ENCODE results near the gene PFN2.
A peak's percentile ranks its signal among the peaks of the same experiment; 100 is the strongest.
"Not testable (repeated sequence)": the region's sequence is repeated elsewhere in the genome, so short reads cannot be mapped to it uniquely, and the experiment has no call there.

Gene PFN2

DNA sequence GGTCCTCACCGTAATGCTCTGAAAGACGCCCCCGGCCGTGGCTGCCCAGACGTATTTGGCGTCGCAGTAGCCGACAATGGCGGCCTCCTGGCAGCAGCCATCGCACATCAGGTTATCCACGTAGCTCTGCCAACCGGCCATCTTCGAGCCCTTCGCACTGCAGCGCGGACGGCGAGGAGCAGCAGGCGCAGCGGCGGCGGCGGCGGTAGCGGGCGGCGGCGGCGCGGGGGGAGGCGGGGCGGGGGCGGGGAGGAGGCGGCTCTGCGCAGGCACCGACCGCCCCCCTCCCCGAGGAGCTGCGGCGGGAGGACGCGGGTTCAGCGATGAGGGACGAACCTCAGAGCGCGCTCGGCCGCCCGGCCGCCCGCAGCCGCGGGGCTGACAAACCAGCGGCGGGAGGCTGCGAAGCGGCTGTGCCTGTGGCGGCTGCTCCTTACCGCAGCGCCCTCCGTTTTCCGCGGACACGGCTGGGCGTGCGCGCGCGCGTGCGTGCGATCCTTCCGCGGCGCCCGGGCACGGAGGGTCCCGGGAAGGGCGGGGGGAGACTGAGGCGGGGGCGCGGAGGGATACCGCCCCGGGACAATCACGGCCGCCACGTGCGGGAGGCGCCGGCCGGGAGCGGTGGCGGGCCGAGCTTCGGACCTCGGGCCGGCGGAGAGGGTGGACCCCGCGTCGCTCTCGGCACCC is at the start of gene PFN2:
TSS of gene PFN2 (minus strand) at position 180 of the 687 bp plus-strand sequence. CDS start at position 141, 39 bp downstream.
- peak in 57 of 58 donors; percentile 17 to 91 (median 70) for DNase-seq

DNA sequence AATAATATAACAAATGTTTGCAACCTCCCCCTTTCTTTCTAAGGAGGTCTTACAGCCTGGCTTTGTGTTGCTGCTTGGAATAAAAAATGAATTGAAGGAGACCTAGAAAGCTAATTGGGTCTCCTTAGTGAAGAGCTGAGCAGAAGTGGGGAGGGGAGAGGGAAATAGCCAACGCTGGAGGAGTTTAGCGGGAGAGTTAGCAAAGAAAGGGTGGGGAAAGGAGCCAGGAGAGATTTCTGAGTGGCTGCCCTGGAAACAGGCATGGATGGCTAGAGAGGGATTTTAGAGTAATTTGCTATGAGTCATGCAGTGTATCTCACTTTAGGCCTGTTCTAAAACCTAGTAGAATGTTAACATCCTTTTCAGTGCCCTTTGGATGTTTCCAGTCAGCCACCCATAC is 45.2 kb upstream of the PFN2 start:
- DNase-seq = peak in 28 of 58 donors; percentile 1 to 64 (median 20)

DNA sequence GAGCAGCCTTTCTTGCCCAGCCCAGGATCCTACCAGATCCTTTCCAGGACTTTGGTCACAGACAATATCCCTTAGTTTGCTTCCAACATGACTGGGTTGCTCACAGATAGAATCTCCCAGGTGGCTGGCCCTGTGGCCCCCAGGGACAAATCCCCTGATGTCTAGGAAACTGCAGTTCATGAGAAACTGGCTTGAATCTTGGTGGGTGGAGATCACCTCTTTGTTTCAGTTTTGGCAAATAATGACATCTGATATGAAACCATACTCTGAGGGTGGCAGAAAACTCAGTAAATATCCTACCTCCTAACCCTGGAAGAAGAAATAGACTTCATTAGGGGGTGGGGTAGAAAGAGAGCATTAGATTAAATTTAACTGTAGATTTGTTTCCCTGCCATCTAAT is 44.1 kb upstream of the PFN2 start:
- DNase-seq = no peak

DNA sequence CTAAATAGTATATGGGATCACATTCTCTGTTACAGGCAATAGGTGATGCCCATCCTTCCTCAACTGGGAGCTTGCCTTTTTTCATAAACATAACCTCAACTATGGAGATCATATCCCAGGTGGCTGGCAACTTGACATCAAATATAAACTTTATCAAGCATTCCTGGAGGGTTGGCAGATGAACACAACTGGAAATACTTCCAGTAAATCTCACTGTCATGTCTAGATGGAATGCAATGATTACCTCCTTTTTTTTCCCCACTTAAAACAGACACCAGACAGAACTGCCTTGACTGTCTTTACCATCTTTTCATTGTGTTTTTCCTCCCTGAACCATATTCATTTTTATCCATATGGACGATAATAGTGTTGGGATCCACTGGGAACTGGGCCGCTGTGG is 43.1 kb upstream of the PFN2 start:
- DNase-seq = no peak

DNA sequence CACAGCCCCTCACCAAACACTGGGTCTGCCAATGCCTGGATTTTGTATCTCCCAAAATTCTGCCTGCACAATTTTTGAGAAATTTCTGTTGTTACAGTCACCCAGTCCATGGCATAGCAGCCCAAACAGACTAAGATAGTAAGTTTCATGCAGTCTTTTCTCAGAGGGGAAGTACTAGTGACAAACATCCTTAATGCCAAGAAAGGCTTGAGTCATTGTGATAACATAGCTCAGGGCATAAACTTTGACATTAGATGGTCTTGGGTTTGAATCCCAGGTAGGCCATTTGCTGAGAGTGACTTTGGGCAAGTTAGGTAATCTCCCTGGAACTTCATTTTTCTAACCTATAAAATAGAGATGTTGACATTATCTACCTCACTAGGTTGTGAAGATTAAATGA is 36.1 kb upstream of the PFN2 start:
- no peak for DNase-seq

DNA sequence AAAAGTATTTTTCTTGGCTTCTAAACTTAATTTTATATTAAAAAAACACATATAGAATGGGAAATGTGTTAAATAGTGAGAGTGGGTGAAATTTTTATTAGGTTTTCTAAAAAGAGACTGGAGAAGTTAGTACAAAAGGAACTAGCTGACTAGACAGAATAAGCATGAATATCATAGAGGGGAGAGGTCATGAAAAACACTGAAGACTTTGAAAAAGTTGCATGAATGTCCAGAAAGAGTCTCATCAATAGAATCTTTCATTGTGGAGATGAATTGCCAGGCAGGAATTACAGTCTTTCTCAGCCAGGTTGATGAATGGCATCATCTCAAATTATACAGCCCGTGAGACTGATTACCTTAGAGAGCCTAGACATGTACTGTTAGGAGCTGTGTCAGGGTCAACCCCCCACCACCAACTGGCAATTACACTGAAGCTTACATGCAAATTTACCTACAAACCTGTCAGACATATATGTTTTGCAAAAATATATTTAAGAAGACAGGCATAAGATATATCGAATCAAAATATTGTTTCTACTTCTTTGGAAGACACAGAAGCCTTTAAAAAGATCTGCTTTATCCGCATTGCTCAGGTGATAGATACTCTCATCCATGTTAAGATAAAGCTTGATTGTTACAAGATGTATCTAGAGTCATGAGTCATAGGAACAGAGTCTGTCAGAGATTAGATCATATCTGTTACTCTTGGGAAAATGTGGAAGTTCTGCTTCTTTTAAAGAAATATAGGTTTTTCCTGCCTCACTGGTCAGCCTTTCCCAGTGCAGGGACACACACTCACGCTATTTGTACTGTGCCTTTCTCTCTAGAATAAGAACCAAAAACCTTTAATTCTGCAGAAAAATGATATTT is 34.8 kb upstream of the PFN2 start:
- DNase-seq = no peak

DNA sequence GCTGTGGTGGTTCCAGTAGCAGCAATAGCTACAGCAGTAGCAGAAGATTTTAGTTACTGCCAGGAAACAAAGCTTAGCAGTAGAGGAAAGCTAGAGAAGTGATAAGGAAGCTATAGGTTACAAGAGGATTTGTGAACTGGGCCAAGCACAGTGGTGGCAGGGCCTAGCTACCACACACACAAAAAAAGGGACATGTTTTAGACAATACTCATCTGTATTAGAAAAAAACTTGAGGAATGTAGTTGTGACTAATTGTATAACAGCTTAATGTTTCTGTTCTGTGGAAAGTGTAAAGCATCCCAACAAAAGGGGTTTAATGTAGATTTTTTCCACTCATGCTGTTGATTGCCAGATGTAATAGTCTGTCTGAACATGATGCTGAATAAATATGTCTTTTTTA is 29.9 kb upstream of the PFN2 start:
- DNase-seq = no peak

- no peak for DNase-seq
Measured at GRCh38 chr3:149999421-149999820, 28.7 kb upstream of the PFN2 start.

- DNase-seq = no peak
Measured at GRCh38 chr3:149998946-149999345, 28.3 kb upstream of the PFN2 start.

DNA sequence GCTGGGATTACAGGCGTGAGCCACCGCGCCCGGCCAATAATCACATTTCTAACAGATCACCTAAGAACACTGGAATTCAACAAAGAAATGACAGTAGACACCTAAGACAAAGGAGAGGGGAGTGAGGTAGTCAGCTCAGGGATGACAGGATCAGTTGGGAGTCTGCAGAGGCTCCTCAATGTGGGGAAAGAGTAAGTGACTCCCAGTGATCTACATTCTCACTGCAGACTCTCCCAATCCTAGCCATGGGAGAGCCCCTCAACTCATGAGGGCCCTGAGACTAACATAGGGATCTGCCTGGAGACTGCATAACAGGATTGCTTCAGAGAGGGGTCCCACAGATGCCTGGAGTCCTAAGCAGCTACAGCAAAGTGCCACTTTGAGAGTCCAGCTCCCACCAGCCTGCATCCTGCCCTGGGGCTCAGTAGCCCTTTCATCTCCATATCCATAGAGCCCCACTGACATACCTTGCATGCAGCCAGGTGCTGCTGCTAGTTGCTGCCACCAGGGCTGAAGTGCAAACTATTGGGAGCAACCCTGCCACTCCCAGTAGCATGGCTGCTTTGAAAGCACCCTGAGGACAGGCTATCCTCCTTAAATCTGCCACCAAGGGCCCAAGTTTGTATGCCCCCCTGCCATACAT is 21.8 kb upstream of the PFN2 start:
- DNase-seq = no peak

DNA sequence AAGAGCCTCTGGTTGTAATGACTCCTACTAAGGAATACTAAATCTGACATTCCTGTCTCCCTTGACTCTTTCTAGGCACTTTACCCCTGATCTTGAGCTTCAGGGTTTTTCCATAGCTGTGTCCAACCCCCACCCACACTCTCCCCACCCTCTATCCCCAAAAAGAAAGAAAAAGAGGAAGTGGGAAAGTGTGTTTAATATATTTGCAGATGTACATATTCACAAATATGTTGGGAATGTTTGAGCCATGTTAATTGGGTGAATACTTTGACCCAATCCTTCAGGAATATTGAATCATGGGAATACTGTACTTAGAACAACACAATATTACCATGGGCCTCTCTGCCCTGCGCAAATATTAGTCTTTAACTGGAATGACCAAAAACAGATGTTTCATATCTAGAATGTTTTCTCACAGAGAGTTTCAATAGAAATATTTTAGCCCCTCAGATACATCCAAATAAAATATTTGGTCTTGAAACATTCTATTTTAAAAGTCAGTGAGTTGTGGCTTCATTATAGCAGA is 19.8 kb upstream of the PFN2 start:
- no peak for DNase-seq

DNA sequence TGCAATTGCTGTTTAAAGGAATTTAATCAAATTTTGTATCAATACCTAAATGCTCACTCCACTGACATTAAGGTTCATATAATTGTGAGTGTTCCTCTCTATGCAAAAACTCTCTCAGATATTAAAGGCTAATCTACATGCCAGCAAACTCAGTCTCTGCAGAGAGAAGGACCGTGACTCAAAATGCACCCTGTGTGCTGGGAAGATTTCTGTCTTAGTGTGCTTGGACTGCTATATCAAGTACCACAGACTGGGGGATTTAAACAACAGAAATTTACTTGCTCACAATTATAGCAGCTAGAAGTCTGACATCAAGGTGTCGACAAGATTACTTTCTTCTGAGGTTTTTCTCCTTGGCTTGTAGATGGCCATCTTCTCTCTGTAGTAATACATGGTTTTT is 18.6 kb upstream of the PFN2 start:
- no peak for DNase-seq

DNA sequence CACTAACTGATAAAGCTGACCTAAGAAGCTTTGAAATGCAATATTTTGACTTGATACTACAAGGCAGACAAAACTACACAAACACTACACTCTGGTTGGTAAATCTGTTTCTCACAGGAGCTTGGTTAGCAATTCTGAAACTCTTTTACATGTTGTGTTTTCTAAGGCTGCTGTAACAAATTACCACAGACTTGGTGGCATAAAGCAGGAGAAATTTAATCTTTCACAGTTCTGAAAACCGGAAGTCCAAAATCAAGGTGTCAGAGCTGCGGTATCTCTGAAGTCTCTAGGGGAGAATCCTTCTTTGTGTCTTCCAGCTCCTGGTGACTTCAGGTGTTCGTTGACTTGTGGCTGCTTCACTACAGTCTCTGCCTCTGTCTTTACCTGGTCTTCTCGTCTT is 12.9 kb upstream of the PFN2 start:
- DNase-seq = no peak

- not testable (repeated sequence) for DNase-seq
Measured at GRCh38 chr3:149983053-149983452, 12.4 kb upstream of the PFN2 start.

DNA sequence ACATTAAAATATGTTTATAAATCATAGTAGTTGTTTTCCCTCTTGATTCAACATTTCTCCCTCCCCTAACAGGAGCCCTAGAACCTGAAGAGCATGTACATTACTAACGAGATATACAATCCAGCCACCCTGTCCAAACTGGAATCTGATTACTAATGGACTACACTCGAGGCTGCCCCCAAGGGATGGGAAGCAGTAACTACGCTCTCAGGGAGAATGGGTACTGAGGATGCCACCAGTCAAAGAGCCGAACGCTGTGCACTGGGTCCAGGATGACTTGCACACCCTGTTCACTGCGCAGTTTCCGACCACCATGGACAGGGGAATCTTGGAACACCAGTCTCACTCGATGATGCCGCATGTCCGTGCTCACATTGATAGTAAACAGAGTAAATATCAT is 11.3 kb upstream of the PFN2 start:
- DNase-seq = not testable (repeated sequence)

- no peak for DNase-seq
Measured at GRCh38 chr3:149977386-149977785, 6.7 kb upstream of the PFN2 start.

GRCh38 chr3:149975919-149976318 is 5.2 kb upstream of the PFN2 start:
- DNase-seq = no peak

- DNase-seq = peak in 50 of 58 donors; percentile 11 to 83 (median 63)
Measured at GRCh38 chr3:149971403-149972075, 844 bp upstream of the PFN2 start.

DNA sequence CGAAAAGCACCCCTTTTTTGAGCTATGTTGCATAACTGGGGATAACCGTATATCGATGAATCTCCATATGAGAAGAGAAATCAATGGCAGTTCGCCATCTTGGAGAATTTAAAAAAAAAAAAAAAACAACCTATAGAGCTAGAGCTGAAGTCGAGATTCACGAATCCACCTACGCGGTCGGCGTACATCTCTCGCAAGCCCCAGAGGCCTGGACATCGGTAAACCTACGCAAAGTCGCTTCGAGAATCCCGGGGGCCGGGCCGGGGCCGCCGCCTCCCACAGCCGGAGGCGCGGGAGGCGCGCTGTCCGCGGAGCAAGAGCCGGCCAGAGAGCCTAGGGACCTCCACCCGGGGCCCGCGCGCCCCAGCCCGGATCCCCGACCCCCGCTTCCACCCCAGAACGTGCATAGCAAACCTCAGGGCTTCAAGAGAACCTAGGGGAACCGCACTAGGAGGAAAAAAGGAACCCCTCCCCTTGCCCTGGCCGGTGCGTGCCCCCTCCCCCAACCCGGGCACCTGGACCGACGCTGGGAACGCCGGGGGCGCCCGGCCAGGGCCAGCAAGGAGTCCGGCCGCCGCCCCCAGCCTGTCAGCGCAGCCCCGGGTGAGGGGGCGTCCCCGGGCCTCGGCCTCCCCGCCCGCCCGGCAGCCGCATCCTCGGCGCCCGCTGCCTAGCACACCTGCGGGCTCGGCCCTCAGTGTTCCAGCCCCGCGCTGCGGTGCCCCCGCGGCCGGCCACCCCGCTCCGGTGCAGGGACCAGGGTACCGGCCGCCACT is 567 bp downstream of the PFN2 start:
- DNase-seq = peak in 57 of 58 donors; percentile 4 to 85 (median 68)

All from anterior cingulate cortex (tissue), 58 donors.